ENCODE measurements around the gene WWTR1.

WWTR1 gene

GRCh38 chr3:149534671-149535332 lies 123.0 kb downstream of the WWTR1 start:
- no peak for DNase-seq (ENCODE audit: low read depth, low spot score)

GRCh38 chr3:149534082-149534481 lies 123.7 kb downstream of the WWTR1 start:
- no peak for DNase-seq (ENCODE audit: low read depth, low spot score)

GRCh38 chr3:149532489-149533180 lies 125.2 kb downstream of the WWTR1 start:
- DNase-seq (ENCODE audit: low read depth, low spot score), result no peak

DNA sequence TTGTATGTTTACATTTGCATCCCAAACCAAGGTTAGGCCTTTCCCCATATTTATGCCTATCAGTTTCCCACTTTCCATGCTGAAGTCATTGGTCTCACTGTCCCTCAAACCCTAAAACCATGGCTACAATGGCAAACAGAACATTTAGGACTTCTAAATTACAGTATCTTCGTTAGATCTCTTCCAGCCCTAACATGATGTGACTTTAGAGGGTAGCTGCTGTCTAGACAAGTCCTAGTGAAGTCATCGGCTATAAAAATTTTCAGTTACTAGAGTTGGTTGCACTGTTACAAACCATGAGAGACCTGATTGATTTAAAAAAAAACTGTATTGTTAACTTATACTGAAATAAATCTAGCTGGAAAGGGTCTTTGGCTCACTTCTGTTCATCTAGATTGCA lies 128.7 kb downstream of the WWTR1 start:
- no peak for DNase-seq (ENCODE audit: low read depth, low spot score)

- no peak for DNase-seq (ENCODE audit: low read depth, low spot score)
Observed at GRCh38 chr3:149528340-149528650, 129.5 kb downstream of the WWTR1 start.

DNA sequence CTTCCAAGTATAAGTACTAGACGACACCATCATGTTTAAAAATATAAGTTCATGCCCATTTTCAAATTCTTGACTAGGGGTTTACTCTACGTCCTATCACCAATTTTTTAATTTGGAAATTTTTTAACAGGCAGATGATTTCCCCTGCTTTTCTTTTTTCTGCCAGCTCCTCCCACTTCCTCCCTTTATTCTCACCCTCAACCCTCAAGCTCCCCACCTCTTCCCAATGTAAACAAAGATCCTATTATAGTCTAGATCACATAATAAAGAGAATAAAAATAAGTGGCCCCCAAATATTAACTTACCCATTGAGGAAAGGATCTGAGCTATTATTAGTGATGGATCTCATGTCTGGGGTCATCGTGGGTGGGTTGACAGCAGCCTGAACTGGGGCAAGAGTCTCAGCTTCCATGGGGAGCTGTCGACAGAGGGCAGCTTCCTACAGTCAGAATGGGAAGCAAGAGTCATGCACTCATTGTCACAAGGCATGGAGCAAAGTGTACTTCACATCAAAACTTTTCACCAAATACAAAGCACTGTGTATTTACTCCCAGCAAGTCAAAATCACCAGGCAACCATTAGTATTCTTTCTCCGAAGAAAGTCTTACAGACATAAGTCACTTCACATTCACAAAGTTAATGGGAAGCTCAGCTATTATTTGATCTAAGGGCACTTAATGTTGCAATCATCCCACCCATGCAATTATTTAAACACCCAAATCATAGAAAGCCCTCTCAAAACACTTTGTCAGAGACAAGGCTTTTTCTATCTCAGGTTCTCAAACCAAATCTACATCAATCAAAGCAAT lies 130.1 kb downstream of the WWTR1 start:
- no peak for DNase-seq (ENCODE audit: low read depth, low spot score)

- no peak for DNase-seq (ENCODE audit: low read depth, low spot score)
Observed at GRCh38 chr3:149523512-149524299, 134.1 kb downstream of the WWTR1 start.

- DNase-seq (ENCODE audit: low read depth, low spot score), result no peak
Observed at GRCh38 chr3:149519912-149520311, 137.9 kb downstream of the WWTR1 start.

DNA sequence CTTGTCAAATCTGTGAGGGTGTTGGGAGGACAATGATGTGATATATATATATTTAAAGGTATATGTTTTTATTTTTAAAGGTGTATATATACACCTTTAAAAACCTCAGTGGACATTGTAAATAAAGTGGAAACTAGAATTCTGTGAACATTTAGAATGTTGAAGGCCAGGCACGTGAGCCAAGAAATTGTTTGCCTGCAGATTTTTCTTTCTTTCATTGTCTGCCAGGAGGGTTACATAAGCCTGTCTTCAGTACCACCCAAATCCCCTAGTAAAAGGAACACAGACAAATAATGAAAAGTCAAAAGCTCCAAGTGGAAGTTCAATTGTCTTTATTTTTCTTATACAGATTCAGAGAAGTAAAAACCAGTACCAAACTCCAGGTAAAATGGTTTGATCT lies 140.9 kb downstream of the WWTR1 start:
- no peak for DNase-seq (ENCODE audit: low read depth, low spot score)

GRCh38 chr3:149515249-149515648 lies 142.6 kb downstream of the WWTR1 start:
- no peak for DNase-seq (ENCODE audit: low read depth, low spot score)

GRCh38 chr3:149514471-149514870 lies 143.4 kb downstream of the WWTR1 start:
- no peak for DNase-seq (ENCODE audit: low read depth, low spot score)

- no peak for DNase-seq (ENCODE audit: low read depth, low spot score)
Observed at GRCh38 chr3:149512073-149512782, 145.6 kb downstream of the WWTR1 start.

DNA sequence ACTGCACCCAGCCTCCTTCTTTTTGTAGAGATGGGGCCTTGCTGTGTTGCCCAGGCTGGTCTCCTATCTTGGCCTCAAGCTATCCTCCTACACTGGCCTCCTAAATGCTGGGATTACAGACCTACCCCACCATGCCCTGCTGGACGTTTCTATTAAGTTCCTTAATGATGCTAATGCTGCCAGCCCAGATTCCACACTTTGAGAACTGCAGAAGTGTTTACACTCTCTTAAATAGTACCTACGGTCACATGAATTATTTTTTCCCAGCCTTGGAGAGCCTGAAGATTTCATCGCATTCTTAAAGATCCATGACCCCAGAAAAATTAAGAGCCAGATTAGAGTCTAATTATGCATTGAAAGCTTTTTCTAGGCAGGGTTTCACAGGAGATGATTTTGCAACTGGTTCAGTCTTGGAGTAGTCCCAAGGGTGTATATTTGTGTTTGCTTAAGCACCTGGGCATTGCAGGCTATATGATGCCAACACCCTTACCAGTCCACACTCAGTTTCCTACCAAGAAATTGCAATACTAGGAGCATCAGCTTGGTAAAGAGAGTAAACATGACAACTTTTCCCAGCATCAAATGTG lies 146.7 kb downstream of the WWTR1 start:
- DNase-seq (ENCODE audit: low read depth, low spot score), result no peak

GRCh38 chr3:149510480-149510879 lies 147.3 kb downstream of the WWTR1 start:
- DNase-seq (ENCODE audit: low read depth, low spot score), result no peak

DNA sequence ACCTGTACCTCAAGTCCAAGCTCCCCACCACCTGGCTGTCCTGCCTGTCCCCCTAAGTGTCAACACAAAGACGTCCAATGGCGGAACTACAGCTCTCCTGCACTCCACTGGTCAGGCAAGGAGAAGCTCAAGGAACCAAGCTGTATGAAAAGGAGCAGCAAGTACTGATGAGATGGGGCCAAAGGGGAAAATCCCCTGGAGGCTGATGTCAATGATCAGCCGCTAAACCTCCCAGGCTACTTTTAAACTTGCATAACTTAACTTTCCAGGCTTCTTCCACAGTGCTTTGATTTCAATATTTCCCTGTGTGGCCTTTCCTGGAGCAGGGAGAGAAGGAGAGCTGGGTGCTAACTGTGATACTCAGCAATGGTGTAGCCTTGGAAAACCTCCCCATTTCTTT lies 148.3 kb downstream of the WWTR1 start:
- no peak for DNase-seq (ENCODE audit: low read depth, low spot score)

GRCh38 chr3:149507491-149508324 lies 150.1 kb downstream of the WWTR1 start:
- no peak for DNase-seq (ENCODE audit: low read depth, low spot score)

DNA sequence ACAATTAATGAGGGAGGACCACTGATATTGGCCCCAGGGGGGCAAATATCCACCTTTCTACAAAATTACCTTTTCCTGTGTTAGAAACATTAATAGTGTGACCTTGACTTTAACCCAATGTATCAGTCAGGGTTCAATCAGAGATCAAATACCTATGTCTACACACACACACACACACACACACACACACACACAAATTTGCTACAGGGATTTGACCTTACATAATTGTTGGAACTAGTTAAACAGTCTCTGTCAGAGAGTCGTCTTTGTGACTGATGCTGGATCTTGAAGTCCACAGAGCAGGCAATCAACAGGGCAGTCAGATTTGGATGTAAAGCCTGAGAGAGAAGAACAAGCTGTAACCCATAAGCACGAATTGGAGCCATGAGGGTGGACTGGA lies 150.9 kb downstream of the WWTR1 start:
- DNase-seq (ENCODE audit: low read depth, low spot score), result no peak

GRCh38 chr3:149506540-149506939 lies 151.3 kb downstream of the WWTR1 start:
- DNase-seq (ENCODE audit: low read depth, low spot score), result peak; percentile 46

GRCh38 chr3:149502438-149502837 lies 155.4 kb downstream of the WWTR1 start:
- DNase-seq (ENCODE audit: low read depth, low spot score), result no peak

DNA sequence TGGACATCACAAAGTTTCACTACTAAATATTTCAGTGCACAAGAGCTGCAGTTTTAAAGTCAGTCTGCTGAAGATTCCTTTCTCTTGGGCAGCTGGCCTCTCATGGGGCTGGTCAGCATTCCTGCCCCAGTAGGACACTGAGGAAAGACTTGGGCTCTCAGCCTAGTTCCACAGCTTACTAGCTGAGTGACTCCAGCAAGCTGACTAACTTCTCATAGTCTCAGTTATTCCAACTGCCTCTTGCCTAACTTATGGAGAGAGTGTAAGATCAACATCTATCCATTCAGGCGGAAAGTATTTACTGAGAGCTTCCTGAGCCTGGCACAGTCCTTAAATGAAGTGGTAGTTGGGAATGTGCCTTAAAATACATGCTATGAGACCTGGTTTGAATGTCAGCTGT lies 156.3 kb downstream of the WWTR1 start:
- peak; percentile 76 for DNase-seq (ENCODE audit: low read depth, low spot score)
